ENCODE results near the gene PFAS.

GRCh38 chr17:8254881-8255280 is 5.8 kb downstream of the PFAS start:
- TF ChIP-seq, protein P1, sequence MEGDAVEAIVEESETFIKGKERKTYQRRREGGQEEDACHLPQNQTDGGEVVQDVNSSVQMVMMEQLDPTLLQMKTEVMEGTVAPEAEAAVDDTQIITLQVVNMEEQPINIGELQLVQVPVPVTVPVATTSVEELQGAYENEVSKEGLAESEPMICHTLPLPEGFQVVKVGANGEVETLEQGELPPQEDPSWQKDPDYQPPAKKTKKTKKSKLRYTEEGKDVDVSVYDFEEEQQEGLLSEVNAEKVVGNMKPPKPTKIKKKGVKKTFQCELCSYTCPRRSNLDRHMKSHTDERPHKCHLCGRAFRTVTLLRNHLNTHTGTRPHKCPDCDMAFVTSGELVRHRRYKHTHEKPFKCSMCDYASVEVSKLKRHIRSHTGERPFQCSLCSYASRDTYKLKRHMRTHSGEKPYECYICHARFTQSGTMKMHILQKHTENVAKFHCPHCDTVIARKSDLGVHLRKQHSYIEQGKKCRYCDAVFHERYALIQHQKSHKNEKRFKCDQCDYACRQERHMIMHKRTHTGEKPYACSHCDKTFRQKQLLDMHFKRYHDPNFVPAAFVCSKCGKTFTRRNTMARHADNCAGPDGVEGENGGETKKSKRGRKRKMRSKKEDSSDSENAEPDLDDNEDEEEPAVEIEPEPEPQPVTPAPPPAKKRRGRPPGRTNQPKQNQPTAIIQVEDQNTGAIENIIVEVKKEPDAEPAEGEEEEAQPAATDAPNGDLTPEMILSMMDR (IDR thresholded peaks at IDR 0.05 in 4 of 5, conservative IDR thresholded peaks at IDR 0.05 in 1 of 5) = no peak
- no peak for TF ChIP-seq POLR2A (IDR thresholded peaks at IDR 0.05)
